H9 (cell line): ENCODE measurements around the gene ZNF142. TPM values are rescaled to one million over a fixed set of nuclear protein-coding genes. Genes with fewer than 3 reads are reported as not detected.

Experiments
- DNase-seq: peaks from one replicate; pipeline ENCODE4 v3.0.0-alpha.2; 2017
- H2AFZ ChIP-seq: one replicate; pipeline ENCODE4 v1.6.1; 2013; ENCODE audit warnings: mild to moderate bottlenecking, low read length, control low read depth, moderate library complexity
- H2AK5ac ChIP-seq: 2 replicates; pipeline ENCODE4 v1.6.1; 2013; ENCODE audit warnings: low read length, control low read depth, mixed read lengths; ENCODE audit not compliant: insufficient read length
- H2BK120ac ChIP-seq: one replicate; pipeline ENCODE4 v1.6.1; 2013; ENCODE audit warnings: low read depth, mild to moderate bottlenecking, low read length, control low read depth, inconsistent platforms; ENCODE audit not compliant: poor library complexity, severe bottlenecking
- H2BK12ac ChIP-seq: 2 replicates; pipeline ENCODE4 v1.6.1; 2013; ENCODE audit warnings: low read length, control low read depth, mixed read lengths, low read depth; ENCODE audit not compliant: insufficient read length
- H2BK15ac ChIP-seq: 2 replicates; pipeline ENCODE4 v1.6.1; 2013; ENCODE audit warnings: low read depth, low read length, control low read depth
- H2BK20ac ChIP-seq: one replicate; pipeline ENCODE4 v1.6.1; 2013; ENCODE audit warnings: low read depth, mild to moderate bottlenecking, low read length, control low read depth, inconsistent platforms; ENCODE audit not compliant: poor library complexity, severe bottlenecking
- H2BK5ac ChIP-seq: 2 replicates; pipeline ENCODE4 v1.6.1; 2013; ENCODE audit warnings: low read length, control low read depth, mixed read lengths; ENCODE audit not compliant: insufficient read length
- H3K14ac ChIP-seq: 2 replicates; pipeline ENCODE4 v1.6.1; 2013; ENCODE audit warnings: low read length, control low read depth; ENCODE audit not compliant: insufficient read depth
- H3K18ac ChIP-seq: 2 replicates; pipeline ENCODE4 v1.6.1; 2013; ENCODE audit warnings: low read depth, mild to moderate bottlenecking, mixed read lengths, low read length, control low read depth; ENCODE audit not compliant: insufficient read length
- H3K23ac ChIP-seq: 2 replicates; pipeline ENCODE4 v1.6.1; 2013; ENCODE audit warnings: low read length, control low read depth, mixed read lengths, low read depth; ENCODE audit not compliant: insufficient read length
- H3K23me2 ChIP-seq: 2 replicates; pipeline ENCODE4 v1.6.1; 2013; ENCODE audit warnings: low read depth, mild to moderate bottlenecking, mixed read lengths, low read length, control low read depth; ENCODE audit not compliant: insufficient read length, poor library complexity, severe bottlenecking
- H3K27ac ChIP-seq: 2 replicates; pipeline ENCODE4 v1.5.1; 2013; ENCODE audit warnings: low read length, control low read depth, mixed read lengths, low read depth; ENCODE audit not compliant: insufficient read length
- H3K27me3 ChIP-seq: 2 replicates; pipeline ENCODE4 v1.6.1; 2013; ENCODE audit warnings: low read length, control low read depth, inconsistent platforms; ENCODE audit not compliant: insufficient read depth
- H3K4ac ChIP-seq: 2 replicates; pipeline ENCODE4 v1.6.1; 2013; ENCODE audit warnings: low read depth, mild to moderate bottlenecking, control low read depth, inconsistent platforms, low read length, moderate library complexity
- H3K4me1 ChIP-seq: 2 replicates; pipeline ENCODE4 v1.6.1; 2013; ENCODE audit warnings: low read length, control low read depth, inconsistent platforms; ENCODE audit not compliant: insufficient read depth
- H3K4me2 ChIP-seq: 2 replicates; pipeline ENCODE4 v1.6.1; 2013; ENCODE audit warnings: low read length, control low read depth, mixed read lengths; ENCODE audit not compliant: insufficient read length, insufficient read depth
- H3K56ac ChIP-seq: 2 replicates; pipeline ENCODE4 v1.6.1; 2013; ENCODE audit warnings: low read depth, mild to moderate bottlenecking, mixed read lengths, low read length, control low read depth; ENCODE audit not compliant: insufficient read length
- H3K79me1 ChIP-seq: 2 replicates; pipeline ENCODE4 v1.6.1; 2013; ENCODE audit warnings: low read depth, mild to moderate bottlenecking, moderate library complexity, low read length, control low read depth, inconsistent platforms; ENCODE audit not compliant: insufficient read depth, poor library complexity, severe bottlenecking
- H3K79me2 ChIP-seq: 2 replicates; pipeline ENCODE4 v1.6.1; 2013; ENCODE audit warnings: low read length, control low read depth, inconsistent platforms; ENCODE audit not compliant: insufficient read depth
- H3K9ac ChIP-seq: 2 replicates; pipeline ENCODE4 v1.6.1; 2013; ENCODE audit warnings: low read length, control low read depth, mixed read lengths; ENCODE audit not compliant: insufficient read length; ENCODE audit errors: extremely low read depth
- H3K9me3 ChIP-seq: one replicate; pipeline ENCODE4 v1.6.1; 2013; ENCODE audit warnings: low read depth, low read length, inconsistent platforms; ENCODE audit not compliant: control insufficient read depth
- H3T11ph ChIP-seq: one replicate; pipeline ENCODE4 v1.6.1; 2013; ENCODE audit warnings: mild to moderate bottlenecking, low read length, control low read depth, inconsistent platforms
- H4K20me1 ChIP-seq: one replicate; pipeline ENCODE4 v1.6.1; 2013; ENCODE audit not compliant: control insufficient read depth, insufficient read length, insufficient read depth
- H4K5ac ChIP-seq: 2 replicates; pipeline ENCODE4 v1.6.1; 2013; ENCODE audit warnings: low read depth, mild to moderate bottlenecking, mixed read lengths, low read length, control low read depth; ENCODE audit not compliant: insufficient read length
- H4K8ac ChIP-seq: replicated peaks from 2 replicates; pipeline ENCODE4 v1.6.1; 2013; ENCODE audit warnings: low read length, control low read depth, mixed read lengths, low read depth; ENCODE audit not compliant: insufficient read length
- H4K91ac ChIP-seq: 2 replicates; pipeline ENCODE4 v1.6.1; 2013; ENCODE audit warnings: low read depth, mild to moderate bottlenecking, moderate library complexity, mixed read lengths, low read length, control low read depth; ENCODE audit not compliant: insufficient read length
- H3K27ac Mint-ChIP-seq, 3 experiments: 2 replicates in 2 of 3; 3 replicates in 1 of 3; pipeline ENCODE4 v1.8.0; 2020 to 2021; ENCODE audit warnings: mixed read lengths in 3 of 3, mild to moderate bottlenecking in 1 of 3, moderate library complexity in 1 of 3
- H3K27me3 Mint-ChIP-seq: 2 replicates; pipeline ENCODE4 v1.8.0; 2021; ENCODE audit warnings: low read depth, mild to moderate bottlenecking, moderate library complexity, mixed read lengths
- H3K36me3 Mint-ChIP-seq, 3 experiments: 2 replicates in 2 of 3; 3 replicates in 1 of 3; pipeline ENCODE4 v1.8.0; 2020 to 2021; ENCODE audit warnings: low read depth in 3 of 3, mixed read lengths in 3 of 3; ENCODE audit not compliant: insufficient read depth in 1 of 3
- H3K4me1 Mint-ChIP-seq, 2 experiments: 2 replicates each; pipeline ENCODE4 v1.8.0; 2020; ENCODE audit warnings: mixed read lengths in 2 of 2
- H3K4me3 Mint-ChIP-seq, 2 experiments: 2 replicates in 1 of 2; 3 replicates in 1 of 2; pipeline ENCODE4 v1.8.0; 2020 to 2021; ENCODE audit warnings: mild to moderate bottlenecking in 2 of 2, mixed read lengths in 2 of 2, moderate library complexity in 1 of 2
- H3K9me3 Mint-ChIP-seq, 2 experiments: 2 replicates in 1 of 2; 3 replicates in 1 of 2; pipeline ENCODE4 v1.8.0; 2020; ENCODE audit warnings: mild to moderate bottlenecking in 2 of 2, mixed read lengths in 2 of 2, moderate library complexity in 1 of 2
- CTCF ChIP-seq: fragments of 200-600 bp; sonication (generic); conservative IDR thresholded peaks from 3 replicates; pipeline ENCODE4 v1.8.0; 2021; ENCODE audit warnings: antibody characterized with exemption, mild to moderate bottlenecking
- WGBS: extraction: QIAGEN DNeasy Blood & Tissue Kit; methylation state at CpG from one replicate; pipeline ENCODE4 v1.1.7; 2013; ENCODE audit warnings: missing lambda C conversion rate, low lambda C conversion rate, mixed read lengths; ENCODE audit not compliant: insufficient read length; ENCODE audit errors: extremely low coverage; 5-methylcytosine and 5-hydroxymethylcytosine counted together
- total RNA-seq: library from RNA; stranded (reverse); gene quantifications from 2 replicates; pipeline ENCODE4 v1.2.1, GENCODE V29; 2021

Gene ZNF142
- total RNA-seq, 1 experiment from 2014 or later, result 43.4 TPM

GRCh38 chr2:218642786-218643185 lies 16.6 kb downstream of the ZNF142 start:
- H3K9me3 Mint-ChIP-seq, result no peaks in the 10 kb centered on the region
- no peak overlapping the region for H3K4ac ChIP-seq
- H2BK12ac ChIP-seq, result no peak overlapping the region
- H2BK15ac ChIP-seq, result no peak overlapping the region
- H3K4me1 Mint-ChIP-seq, result no peaks in the 10 kb centered on the region
- no peak overlapping the region for H2BK20ac ChIP-seq
- WGBS, result no CpG with 5 or more reads among the region's 17 CpGs
- H3K18ac ChIP-seq, result no peak overlapping the region
- no peak for DNase-seq
- peaks cover 38 to 77% (median 75%) of the 10 kb centered on the region in 3 experiments; a peak in 6 of 7 replicates for H3K36me3 Mint-ChIP-seq
- H2AK5ac ChIP-seq, result no peak overlapping the region
- no peak overlapping the region for H3K14ac ChIP-seq
- H3K27ac Mint-ChIP-seq, result peak overlapping the region in 1 of 3 experiments; percentile 84; a peak in 1 of 7 replicates
- no peak overlapping the region for H4K5ac ChIP-seq
- no peaks in the 10 kb centered on the region for H3K79me2 ChIP-seq
- TF ChIP-seq CTCF, result no peak
- no peak overlapping the region for H3T11ph ChIP-seq
- no peaks in the 10 kb centered on the region for H3K9me3 ChIP-seq
- no peaks in the 10 kb centered on the region for H3K27me3 ChIP-seq
- H3K9ac ChIP-seq, result no peak overlapping the region
- no peak overlapping the region for H2BK120ac ChIP-seq
- H3K4me3 Mint-ChIP-seq, result no peak overlapping the region
- no peaks in the 10 kb centered on the region for H3K23me2 ChIP-seq
- H2AFZ ChIP-seq, result no peak overlapping the region
- no peak overlapping the region for H2BK5ac ChIP-seq
- no peaks in the 10 kb centered on the region for H4K20me1 ChIP-seq
- H3K23ac ChIP-seq, result no peak overlapping the region
- H3K27ac ChIP-seq, result no peak overlapping the region
- no peak overlapping the region for H3K56ac ChIP-seq
- H3K4me1 ChIP-seq, result no peaks in the 10 kb centered on the region
- H3K4me2 ChIP-seq, result no peak overlapping the region
- H3K27me3 Mint-ChIP-seq, result no peaks in the 10 kb centered on the region
- H4K8ac ChIP-seq, result no peak overlapping the region
- no peak overlapping the region for H4K91ac ChIP-seq
- no peaks in the 10 kb centered on the region for H3K79me1 ChIP-seq
